ENCODE measurements around the gene CNGB1.
"Not testable (repeated sequence)": the region's sequence is repeated elsewhere in the genome, so short reads cannot be mapped to it uniquely, and the experiment has no call there.

The CNGB1 gene

DNA sequence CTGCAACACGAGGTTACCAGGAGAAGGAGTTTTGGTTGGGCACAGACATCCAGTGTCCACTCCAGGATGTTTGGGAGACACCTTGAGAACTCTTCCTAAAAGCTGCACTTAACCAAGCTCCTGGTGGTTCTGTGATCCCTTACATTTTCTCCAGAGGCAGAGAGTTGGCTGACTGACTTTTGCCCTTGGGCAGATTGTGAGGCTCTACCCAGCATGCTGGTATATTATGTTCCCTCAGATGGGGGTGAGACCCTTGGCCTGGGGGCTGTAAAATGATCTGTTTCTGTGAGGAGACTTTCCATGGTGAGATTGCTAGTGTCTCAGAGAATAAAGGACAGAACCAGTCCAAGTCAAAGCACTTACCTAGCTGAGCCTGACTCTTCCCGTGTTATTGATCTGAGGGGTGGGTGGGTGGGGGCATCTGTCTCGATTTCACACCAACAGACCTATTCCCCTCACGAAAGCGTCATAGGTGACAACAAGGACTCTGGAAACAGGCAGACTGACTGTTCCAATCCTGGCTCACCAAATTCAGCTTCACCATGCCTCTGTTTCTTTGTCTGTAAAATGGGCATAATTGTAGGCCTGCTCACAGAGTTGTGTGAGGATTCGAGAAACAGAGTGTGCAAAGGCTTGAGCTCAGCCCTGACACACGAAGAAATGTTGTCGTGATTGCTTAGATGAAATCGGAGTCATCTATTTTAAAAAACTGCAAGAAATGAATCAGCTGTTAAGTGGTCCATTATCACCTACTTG, 42.5 kb upstream of the CNGB1 start:
- TF ChIP-seq, protein P1, sequence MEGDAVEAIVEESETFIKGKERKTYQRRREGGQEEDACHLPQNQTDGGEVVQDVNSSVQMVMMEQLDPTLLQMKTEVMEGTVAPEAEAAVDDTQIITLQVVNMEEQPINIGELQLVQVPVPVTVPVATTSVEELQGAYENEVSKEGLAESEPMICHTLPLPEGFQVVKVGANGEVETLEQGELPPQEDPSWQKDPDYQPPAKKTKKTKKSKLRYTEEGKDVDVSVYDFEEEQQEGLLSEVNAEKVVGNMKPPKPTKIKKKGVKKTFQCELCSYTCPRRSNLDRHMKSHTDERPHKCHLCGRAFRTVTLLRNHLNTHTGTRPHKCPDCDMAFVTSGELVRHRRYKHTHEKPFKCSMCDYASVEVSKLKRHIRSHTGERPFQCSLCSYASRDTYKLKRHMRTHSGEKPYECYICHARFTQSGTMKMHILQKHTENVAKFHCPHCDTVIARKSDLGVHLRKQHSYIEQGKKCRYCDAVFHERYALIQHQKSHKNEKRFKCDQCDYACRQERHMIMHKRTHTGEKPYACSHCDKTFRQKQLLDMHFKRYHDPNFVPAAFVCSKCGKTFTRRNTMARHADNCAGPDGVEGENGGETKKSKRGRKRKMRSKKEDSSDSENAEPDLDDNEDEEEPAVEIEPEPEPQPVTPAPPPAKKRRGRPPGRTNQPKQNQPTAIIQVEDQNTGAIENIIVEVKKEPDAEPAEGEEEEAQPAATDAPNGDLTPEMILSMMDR (IDR thresholded peaks at IDR 0.05; ENCODE audit: poor library complexity, severe bottlenecking): no peak
- ATAC-seq (ENCODE audit: low read depth) (no peak), DNase-seq (ENCODE audit: low spot score) (no peak)
- H3K9me3 ChIP-seq (ENCODE audit: severe bottlenecking): no peaks in the 10 kb centered on the region
- no peaks in the 10 kb centered on the region for H3K27me3 ChIP-seq (ENCODE audit: insufficient read depth, poor library complexity, severe bottlenecking)
- H3K27ac ChIP-seq (ENCODE audit: poor library complexity, severe bottlenecking): no peak overlapping the region
- no peak overlapping the region for H3K4me3 ChIP-seq (ENCODE audit: severe bottlenecking)
- peaks cover 45% of the 10 kb centered on the region for H3K36me3 ChIP-seq (ENCODE audit: low read depth)
- H3K4me1 ChIP-seq (ENCODE audit: insufficient read depth, poor library complexity, severe bottlenecking): no peaks in the 10 kb centered on the region

DNA sequence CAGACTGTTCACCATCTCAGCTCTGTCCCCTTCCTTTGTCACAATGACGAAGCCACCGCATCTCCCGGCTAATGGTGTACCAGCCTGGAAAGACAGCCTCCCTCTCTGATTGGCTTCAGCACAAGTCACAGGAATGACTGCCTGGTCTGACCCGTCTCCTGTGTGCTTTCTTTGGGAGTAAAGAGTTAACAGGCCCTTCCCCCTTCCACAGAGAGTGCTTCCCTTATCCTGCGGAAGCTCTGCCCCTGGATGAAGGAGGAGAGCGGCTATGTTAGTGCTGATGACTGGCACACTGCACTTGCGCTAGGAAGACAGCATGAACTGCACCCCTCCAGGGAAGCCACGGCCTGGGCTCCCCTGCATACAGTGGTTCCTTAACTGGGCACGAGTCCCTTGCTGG, 41.6 kb upstream of the CNGB1 start:
- no peaks in the 10 kb centered on the region for H3K9me3 ChIP-seq (ENCODE audit: severe bottlenecking)
- no peaks in the 10 kb centered on the region for H3K27me3 ChIP-seq (ENCODE audit: insufficient read depth, poor library complexity, severe bottlenecking)
- TF ChIP-seq, protein P1 (IDR thresholded peaks at IDR 0.05; ENCODE audit: poor library complexity, severe bottlenecking): no peak
- DNase-seq (ENCODE audit: low spot score): no peak
- ATAC-seq (ENCODE audit: low read depth): no peak
- no peak overlapping the region for H3K27ac ChIP-seq (ENCODE audit: poor library complexity, severe bottlenecking)
- no peaks in the 10 kb centered on the region for H3K4me1 ChIP-seq (ENCODE audit: insufficient read depth, poor library complexity, severe bottlenecking)
- peaks cover 47% of the 10 kb centered on the region for H3K36me3 ChIP-seq (ENCODE audit: low read depth)
- H3K4me3 ChIP-seq (ENCODE audit: severe bottlenecking): no peak overlapping the region

DNA sequence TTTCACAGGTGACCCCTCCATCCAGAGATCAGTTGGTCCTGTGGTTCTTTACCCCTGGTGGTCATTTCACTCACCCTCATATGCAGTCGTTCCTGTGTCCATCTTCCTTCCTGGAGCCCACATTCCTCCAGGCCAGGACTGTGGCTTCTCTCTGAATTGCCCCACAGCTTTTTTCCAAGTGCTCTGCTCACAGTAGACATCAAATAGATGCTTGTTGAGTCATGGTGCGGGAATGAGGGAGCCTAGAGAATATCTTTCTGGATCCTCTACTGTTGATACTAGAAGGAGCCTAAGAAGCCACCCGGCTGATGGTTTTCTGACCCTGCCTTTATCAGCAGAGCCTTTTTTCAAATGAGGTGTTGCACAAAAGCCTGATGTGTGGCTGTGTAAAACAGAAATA, 40.7 kb upstream of the CNGB1 start:
- peaks cover 55% of the 10 kb centered on the region for H3K36me3 ChIP-seq (ENCODE audit: low read depth)
- DNase-seq (ENCODE audit: low spot score) (no peak), ATAC-seq (ENCODE audit: low read depth) (peak; percentile 48)
- H3K27ac ChIP-seq (ENCODE audit: poor library complexity, severe bottlenecking): no peak overlapping the region
- H3K9me3 ChIP-seq (ENCODE audit: severe bottlenecking): no peaks in the 10 kb centered on the region
- TF ChIP-seq, protein P1 (IDR thresholded peaks at IDR 0.05; ENCODE audit: poor library complexity, severe bottlenecking): no peak
- H3K4me3 ChIP-seq (ENCODE audit: severe bottlenecking): no peak overlapping the region
- H3K27me3 ChIP-seq (ENCODE audit: insufficient read depth, poor library complexity, severe bottlenecking): no peaks in the 10 kb centered on the region
- no peaks in the 10 kb centered on the region for H3K4me1 ChIP-seq (ENCODE audit: insufficient read depth, poor library complexity, severe bottlenecking)

DNA sequence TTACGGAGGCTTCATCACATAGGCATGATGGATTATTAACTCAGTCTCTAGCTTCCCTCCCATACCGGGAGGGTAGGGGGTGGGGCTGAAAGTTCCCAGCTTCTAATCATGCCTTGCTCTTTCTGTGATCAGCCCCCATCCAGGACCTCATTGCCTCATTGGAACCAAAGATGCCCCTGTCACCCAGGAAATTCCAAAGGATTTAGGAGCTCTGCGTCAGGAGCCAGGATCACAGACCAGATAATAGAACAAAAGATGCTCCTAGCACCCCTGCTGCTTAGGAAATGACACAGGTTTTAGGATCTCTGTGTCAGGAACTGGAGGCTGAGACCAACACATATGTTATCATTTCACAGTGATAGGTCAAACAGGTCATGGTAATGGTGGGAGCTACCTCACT, 40.0 kb upstream of the CNGB1 start:
- H3K4me1 ChIP-seq (ENCODE audit: insufficient read depth, poor library complexity, severe bottlenecking): no peaks in the 10 kb centered on the region
- no peaks in the 10 kb centered on the region for H3K27me3 ChIP-seq (ENCODE audit: insufficient read depth, poor library complexity, severe bottlenecking)
- H3K4me3 ChIP-seq (ENCODE audit: severe bottlenecking): no peak overlapping the region
- TF ChIP-seq, protein P1 (IDR thresholded peaks at IDR 0.05; ENCODE audit: poor library complexity, severe bottlenecking): no peak
- H3K27ac ChIP-seq (ENCODE audit: poor library complexity, severe bottlenecking): no peak overlapping the region
- ATAC-seq (ENCODE audit: low read depth) (no peak), DNase-seq (ENCODE audit: low spot score) (no peak)
- peaks cover 62% of the 10 kb centered on the region for H3K36me3 ChIP-seq (ENCODE audit: low read depth)
- no peaks in the 10 kb centered on the region for H3K9me3 ChIP-seq (ENCODE audit: severe bottlenecking)

DNA sequence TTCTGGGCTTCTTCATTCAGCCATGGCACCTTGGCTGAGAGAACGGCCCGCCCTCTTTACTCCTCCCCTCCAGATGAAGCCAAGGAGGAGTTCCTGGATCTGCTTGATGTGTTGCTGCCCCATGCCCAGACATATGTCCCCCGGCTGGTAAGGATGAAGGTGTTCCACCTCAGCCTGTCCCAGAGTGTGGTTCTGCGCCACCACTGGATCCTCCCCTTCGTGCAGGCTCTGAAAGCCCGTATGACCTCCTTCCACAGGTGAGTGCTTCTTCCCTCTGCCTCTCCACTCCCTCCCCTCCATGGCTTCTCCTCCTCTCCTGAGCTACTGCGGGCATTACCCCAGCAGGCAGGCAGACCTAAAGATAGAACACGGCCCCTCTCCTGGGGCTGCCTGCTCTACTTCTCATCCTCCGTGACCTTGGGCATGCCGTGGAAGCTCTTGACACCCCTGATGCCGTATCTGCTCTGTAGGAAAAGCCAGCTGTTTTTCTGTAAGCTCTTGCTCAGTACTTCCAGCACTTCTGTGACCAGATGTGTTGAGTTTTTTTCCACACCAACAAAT, 39.0 kb upstream of the CNGB1 start:
- Histone ChIP-seq H3K36me3 (ENCODE audit: low read depth) (peaks cover 71% of the 10 kb centered on the region), H3K4me3 (ENCODE audit: severe bottlenecking) (no peak overlapping the region), H3K27ac (ENCODE audit: poor library complexity, severe bottlenecking) (no peak overlapping the region), H3K4me1 (ENCODE audit: insufficient read depth, poor library complexity, severe bottlenecking) (peaks cover 2% of the 10 kb centered on the region), H3K27me3 (ENCODE audit: insufficient read depth, poor library complexity, severe bottlenecking) (no peaks in the 10 kb centered on the region), H3K9me3 (ENCODE audit: severe bottlenecking) (no peaks in the 10 kb centered on the region)
- TF ChIP-seq, protein P1 (IDR thresholded peaks at IDR 0.05; ENCODE audit: poor library complexity, severe bottlenecking): no peak
- no peak for ATAC-seq (ENCODE audit: low read depth)
- DNase-seq (ENCODE audit: low spot score): no peak

DNA sequence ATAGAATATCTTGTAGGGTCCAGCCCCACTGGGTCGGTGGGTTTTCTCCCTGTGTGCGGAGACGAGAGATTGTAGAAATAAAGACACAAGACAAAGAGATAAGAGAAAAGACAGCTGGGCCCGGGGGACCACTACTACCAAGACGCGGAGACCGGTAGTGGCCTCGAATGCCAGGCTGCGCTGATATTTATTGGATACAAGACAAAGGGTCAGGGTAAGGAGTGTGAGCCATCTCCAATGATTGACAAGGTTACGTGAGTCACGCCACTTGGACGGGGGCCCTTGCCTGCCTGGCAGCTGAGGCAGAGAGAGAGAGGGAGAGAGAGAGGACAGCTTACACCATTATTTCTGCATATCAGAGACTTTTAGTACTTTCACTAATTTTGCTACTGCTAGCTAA, 33.8 kb upstream of the CNGB1 start:
- not testable (repeated sequence) for H3K4me1 ChIP-seq (ENCODE audit: insufficient read depth, poor library complexity, severe bottlenecking); DNase-seq (ENCODE audit: low spot score); H3K4me3 ChIP-seq (ENCODE audit: severe bottlenecking); H3K9me3 ChIP-seq (ENCODE audit: severe bottlenecking); H3K27ac ChIP-seq (ENCODE audit: poor library complexity, severe bottlenecking); H3K27me3 ChIP-seq (ENCODE audit: insufficient read depth, poor library complexity, severe bottlenecking); ATAC-seq (ENCODE audit: low read depth)
- peaks cover 53% of the 10 kb centered on the region for H3K36me3 ChIP-seq (ENCODE audit: low read depth)
